Activated CD4-positive, CD25-positive, alpha-beta regulatory T cell treated with anti-CD3 and anti-CD28 coated beads, Interleukin-2, amount 50 U/mL, for 72 hours (primary cell): ENCODE results near the gene TPP1.
A peak's percentile ranks its signal among the peaks of the same experiment; 100 is the strongest.

Experiments
- DNase-seq: peaks from one replicate; pipeline ENCODE4 v3.0.0; 2021

The TPP1 gene

GRCh38 chr11:6627762-6628241 lies 8.6 kb upstream of the TPP1 start:
- no peak for DNase-seq

- no peak for DNase-seq
Measured at GRCh38 chr11:6626971-6627761, 7.9 kb upstream of the TPP1 start.

DNA sequence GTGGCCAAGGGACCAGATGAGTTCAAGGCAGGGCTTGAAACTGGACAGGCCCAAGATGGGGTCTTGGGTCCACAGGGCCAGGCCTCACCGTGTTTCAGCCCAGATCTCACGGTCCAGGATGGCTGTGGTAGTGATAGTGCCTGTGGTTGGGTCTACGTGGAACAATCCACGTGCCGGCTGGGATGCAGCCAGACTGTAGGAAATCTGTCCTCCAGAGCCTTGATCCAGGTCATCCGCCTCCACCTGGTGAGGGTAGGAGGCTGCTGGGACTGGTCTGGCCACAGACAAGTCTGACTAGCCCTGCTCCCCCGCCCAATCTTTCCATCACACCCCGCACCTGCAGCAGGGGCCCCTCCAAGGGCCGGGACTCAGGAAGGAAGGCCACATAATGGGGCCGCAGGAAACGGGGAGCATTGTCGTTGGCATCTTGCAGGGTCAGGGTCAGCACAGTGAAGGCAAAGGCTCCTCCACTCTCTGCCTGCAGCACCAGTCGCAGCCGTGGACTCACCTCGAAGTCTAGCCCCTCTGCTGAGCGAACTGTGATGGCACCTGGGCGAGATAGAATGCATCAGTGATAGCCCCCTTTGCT lies 6.7 kb upstream of the TPP1 start:
- DNase-seq = no peak

DNA sequence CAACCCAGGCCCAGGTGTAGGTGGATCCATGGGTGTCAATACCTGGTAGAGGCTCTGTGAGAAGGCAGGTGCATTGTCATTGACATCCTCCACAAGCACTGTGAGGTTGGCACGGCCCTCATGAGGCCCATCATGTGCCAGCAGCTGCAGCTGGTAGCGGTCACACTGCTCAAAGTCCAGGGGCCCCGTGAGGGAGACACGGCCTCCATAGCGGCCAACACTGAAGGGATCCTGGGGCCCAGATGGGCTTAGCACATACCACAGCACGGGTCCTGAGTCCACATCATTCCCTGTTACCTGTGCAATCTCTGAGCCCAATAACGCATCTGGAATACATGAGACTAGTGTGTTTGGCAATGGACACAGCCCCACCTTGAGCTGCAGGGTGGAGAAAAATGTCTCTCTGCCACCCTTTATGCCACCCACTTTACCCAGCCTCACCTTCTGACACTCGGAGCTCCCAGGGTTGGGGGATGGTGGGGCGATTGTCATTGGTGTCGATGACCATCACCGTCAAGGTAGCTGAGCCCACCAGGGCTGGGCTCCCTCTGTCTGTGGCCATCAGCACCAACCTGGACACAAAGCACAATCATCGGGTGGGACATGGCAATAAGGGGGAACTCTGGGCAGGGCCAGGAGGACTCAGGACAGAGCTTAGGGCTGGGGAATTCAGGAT lies 6.1 kb upstream of the TPP1 start:
- DNase-seq = no peak

- no peak for DNase-seq
Measured at GRCh38 chr11:6623391-6624363, 4.5 kb upstream of the TPP1 start.

- DNase-seq = no peak
Measured at GRCh38 chr11:6622261-6623171, 3.3 kb upstream of the TPP1 start.

- DNase-seq = no peak
Measured at GRCh38 chr11:6621711-6622211, 2.5 kb upstream of the TPP1 start.

DNA sequence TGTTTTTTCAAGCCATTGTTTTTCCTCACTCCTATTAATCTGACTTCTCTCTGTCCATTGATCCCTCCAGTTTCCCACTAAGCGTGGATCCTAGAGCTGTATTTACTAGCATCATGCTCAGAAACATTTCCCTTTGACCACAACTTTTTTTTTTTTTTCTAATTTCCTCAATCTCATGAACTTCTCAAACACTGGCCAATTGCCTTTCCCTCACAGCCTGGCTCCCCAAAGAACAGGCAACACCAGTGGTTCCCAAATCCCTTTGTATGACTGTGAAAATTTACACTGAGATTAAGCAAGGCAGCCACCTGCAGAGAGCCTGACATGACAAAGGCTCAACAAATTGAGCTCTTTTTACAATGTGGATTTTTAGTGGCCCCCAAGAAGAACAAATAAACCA lies 1.4 kb upstream of the TPP1 start:
- no peak for DNase-seq

DNA sequence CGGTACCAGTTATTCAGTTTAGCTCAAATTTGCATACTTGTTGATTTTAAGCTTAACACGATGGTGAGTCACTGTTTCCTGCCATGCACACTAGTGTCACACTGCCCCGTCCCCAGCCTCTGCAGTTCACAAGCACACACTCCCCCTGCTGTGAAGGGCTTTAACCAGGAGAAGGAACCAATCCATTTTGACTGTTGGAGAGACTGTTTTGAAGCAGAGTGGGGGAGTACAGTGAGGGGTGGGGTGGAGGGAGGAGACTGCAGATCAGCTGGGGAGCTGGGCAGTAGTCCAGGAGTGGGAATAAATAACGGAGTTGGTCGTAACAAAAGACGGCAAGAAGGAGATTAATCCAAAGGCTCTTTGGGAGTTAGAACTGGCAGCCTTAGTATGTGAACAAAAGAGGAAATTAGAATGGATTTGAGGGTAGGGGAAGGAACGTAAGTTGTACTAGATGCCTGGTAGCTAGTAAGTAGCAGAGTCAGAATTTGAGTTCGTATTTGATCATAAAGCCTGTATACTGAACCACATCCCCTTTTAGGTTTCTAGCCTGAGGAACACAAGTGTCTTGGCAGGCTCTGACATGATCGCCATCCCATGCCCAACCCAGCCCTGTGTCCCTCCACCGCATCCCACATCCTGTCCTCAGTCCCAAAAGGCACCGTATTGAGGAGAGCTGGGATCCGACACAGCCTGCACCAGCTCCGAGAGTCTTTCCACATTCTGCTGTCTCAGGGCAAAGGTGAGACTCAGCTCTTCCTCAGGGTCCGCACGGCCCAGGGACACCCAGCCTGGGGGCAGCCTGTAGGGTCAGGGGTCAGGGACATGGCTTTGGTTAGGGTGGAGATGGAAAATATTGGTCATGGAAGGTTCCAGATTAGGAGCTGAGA lies 862 bp downstream of the TPP1 start:
- DNase-seq = peak; percentile 61

DNA sequence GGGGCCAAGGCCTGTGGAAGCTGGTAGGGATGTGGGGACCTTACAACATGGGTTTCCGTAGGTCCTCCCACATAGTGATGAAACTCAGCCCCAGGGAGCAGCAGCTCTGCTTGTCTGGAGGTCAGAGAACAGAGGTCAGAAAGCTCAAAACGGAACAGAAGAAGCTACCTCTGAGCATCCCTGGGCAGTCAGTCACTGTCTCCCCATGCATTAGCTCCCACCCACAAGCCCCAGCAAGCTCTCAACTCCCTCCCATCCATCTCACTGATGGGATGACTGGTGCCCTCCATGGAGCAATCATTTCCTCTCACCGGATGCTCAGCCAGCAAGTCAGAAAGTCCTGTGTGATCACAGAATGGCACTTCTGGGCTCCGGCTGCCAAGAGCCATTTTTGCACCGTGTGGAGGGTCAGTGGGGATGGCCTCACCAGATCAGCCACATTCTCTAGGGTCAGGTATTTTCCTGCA lies 1.9 kb downstream of the TPP1 start:
- DNase-seq = no peak

DNA sequence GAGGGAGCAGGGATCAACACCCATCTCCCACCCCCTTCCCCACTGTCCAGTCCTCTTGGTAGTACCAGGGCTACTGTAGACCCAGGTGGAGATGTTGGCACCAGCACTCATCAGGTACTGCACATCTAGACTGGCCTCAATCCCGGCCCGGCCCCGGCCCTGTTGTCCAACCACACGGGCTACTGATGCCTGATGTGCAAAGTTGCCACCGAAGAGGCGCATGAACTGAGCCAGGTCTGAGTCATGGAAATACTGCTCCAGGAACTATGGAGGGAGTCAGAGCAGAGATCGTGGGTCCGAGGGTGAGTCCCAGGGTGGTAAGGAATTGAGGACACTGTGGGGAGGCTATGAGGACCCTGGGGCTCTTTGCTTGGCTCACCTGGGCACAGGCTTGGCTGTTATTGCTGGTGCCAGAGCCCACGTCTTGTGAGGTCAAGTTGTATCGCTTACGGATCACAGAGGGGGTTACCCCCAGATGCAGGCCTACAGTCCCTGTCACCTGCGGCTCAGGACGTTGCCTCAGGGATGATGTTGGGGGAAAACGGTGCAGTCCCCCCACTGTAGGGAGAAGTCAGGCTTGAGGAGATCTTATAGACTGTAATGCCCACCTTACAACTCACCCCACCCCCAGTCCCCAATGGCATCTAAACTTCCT lies 2.5 kb downstream of the TPP1 start:
- DNase-seq = no peak

GRCh38 chr11:6615882-6616585 lies 3.2 kb downstream of the TPP1 start:
- no peak for DNase-seq

DNA sequence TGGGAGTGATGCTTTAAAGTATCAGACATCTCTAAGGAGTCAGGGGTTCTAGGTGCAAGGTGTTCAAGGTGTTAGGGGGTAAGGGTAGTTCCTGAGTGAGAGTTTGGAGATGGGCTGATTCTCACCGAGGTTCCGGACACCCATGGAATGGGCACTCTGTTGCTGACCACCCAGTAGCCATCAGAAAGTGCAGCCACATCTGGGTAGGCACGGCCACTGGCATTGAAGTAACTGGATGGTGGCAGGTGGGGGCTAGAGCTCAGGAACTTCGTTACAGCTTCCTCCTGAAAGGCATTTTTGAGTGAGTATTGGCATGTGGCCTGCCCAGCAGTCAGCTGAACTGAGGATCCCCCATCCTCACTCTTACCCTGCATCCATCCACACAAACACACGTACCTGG lies 4.2 kb downstream of the TPP1 start:
- DNase-seq = no peak

- DNase-seq = no peak
Measured at GRCh38 chr11:6614446-6614845, 4.8 kb downstream of the TPP1 start.

- no peak for DNase-seq
Measured at GRCh38 chr11:6613496-6613895, 5.7 kb downstream of the TPP1 start.

DNA sequence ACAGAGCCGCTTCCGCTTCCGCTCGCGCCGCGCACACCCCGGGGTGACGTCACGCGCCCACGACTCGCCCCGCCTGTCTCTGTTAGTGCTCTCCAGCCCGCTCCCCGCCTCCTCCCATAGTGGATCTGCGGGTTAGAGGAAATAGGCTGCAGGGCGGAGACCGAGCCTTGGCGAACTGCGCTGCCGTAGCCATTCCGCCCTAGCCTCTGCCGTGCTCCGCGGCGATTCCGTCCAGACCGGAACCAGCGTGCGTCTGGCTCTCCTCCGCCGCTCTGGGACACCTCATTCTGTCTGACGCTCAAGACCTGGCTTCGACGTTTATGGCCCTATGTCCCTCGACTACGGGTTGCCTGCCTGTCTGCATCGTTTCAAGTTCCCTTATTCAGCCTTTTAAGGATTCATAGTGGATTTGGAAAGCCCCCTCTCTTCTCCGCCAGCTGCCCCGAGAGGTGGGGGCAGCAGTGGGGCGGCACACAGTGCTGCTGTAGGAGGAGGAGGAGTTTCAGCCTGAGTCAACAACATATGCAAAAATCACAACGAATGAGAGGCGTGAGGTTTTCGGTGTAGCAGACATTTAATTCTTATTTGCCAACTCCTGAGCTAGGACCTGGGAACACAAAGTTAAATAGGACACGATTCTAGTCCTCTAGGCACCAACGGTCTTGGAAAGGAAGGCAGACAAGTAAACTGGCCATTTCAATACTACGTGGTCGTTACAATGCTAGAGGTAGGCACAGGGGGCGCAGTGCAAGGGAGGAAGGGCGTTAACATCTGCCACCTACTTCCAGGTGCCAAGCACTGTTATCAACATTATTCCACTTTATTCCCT lies 6.8 kb downstream of the TPP1 start, which contains the start of gene TAF10:
Gene TAF10, minus strand, starts transcription at position 4 of the 829 bp plus-strand sequence. CDS start 27 bp downstream, outside the sequence.
- DNase-seq = peak; percentile 95

DNA sequence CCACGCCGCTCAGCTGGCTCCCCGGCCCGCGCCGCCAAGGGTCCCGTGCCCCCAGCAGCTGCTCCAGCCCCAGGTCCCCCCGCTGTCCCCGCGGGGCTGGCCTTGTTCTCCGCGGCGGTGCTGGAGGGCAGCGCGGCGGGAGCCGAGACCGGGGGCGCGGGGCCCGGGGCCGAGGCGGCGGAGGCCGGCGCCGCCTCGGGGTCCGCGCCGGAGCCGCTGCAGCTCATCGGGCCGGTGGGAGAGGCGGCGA lies 7.3 kb downstream of the TPP1 start:
- no peak for DNase-seq
